T-helper 2 cell treated with Interferon-gamma antibody and Interleukin-4, amounts not matched to agents 5 μg/mL and 100 μg/mL, for 36 hours (primary cell): ENCODE results near the gene DYNC2H1.

Experiments used
- DNase-seq: peaks from one replicate; pipeline ENCODE4 v3.0.0; 2021; ENCODE audit warnings: low spot score
- H3K27ac Mint-ChIP-seq: one replicate; pipeline ENCODE4 v1.8.0; 2021; ENCODE audit warnings: mild to moderate bottlenecking, mixed read lengths
- H3K27me3 Mint-ChIP-seq: one replicate; pipeline ENCODE4 v1.8.0; 2021; ENCODE audit warnings: low read depth, mixed read lengths
- H3K36me3 Mint-ChIP-seq: one replicate; pipeline ENCODE4 v1.8.0; 2021; ENCODE audit warnings: low read depth, mixed read lengths
- H3K4me1 Mint-ChIP-seq: one replicate; pipeline ENCODE4 v1.8.0; 2021; ENCODE audit warnings: low read depth, mixed read lengths
- H3K4me3 Mint-ChIP-seq: one replicate; pipeline ENCODE4 v1.8.0; 2022; ENCODE audit warnings: mild to moderate bottlenecking, moderate library complexity, mixed read lengths
- H3K9me3 Mint-ChIP-seq: one replicate; pipeline ENCODE4 v1.8.0; 2021; ENCODE audit warnings: mixed read lengths

DYNC2H1 gene

GRCh38 chr11:103175461-103176129 is 66.4 kb downstream of the DYNC2H1 start:
- no peaks in the 10 kb centered on the region for H3K9me3 Mint-ChIP-seq
- no peak overlapping the region for H3K27ac Mint-ChIP-seq
- H3K27me3 Mint-ChIP-seq, result no peaks in the 10 kb centered on the region
- H3K36me3 Mint-ChIP-seq, result no peaks in the 10 kb centered on the region
- no peak overlapping the region for H3K4me3 Mint-ChIP-seq
- H3K4me1 Mint-ChIP-seq, result no peaks in the 10 kb centered on the region
- no peak for DNase-seq

- no peaks in the 10 kb centered on the region for H3K27me3 Mint-ChIP-seq
- no peaks in the 10 kb centered on the region for H3K36me3 Mint-ChIP-seq
- no peaks in the 10 kb centered on the region for H3K9me3 Mint-ChIP-seq
- no peak for DNase-seq
- no peak overlapping the region for H3K27ac Mint-ChIP-seq
- H3K4me3 Mint-ChIP-seq, result no peak overlapping the region
- peaks cover 9% of the 10 kb centered on the region for H3K4me1 Mint-ChIP-seq
Measured at GRCh38 chr11:103183981-103184611, 74.9 kb downstream of the DYNC2H1 start.

- Mint-ChIP-seq H3K4me1 (no peaks in the 10 kb centered on the region), H3K27me3 (no peaks in the 10 kb centered on the region), H3K4me3 (no peak overlapping the region), H3K9me3 (no peaks in the 10 kb centered on the region), H3K27ac (no peak overlapping the region), H3K36me3 (no peaks in the 10 kb centered on the region)
- DNase-seq, result no peak
Measured at GRCh38 chr11:103202048-103202651, 92.9 kb downstream of the DYNC2H1 start.

- no peaks in the 10 kb centered on the region for H3K27me3 Mint-ChIP-seq
Measured at GRCh38 chr11:103210543-103210942, 101.3 kb downstream of the DYNC2H1 start.

GRCh38 chr11:103215812-103216211 is 106.6 kb downstream of the DYNC2H1 start:
- Mint-ChIP-seq H3K27me3 (no peaks in the 10 kb centered on the region), H3K9me3 (no peaks in the 10 kb centered on the region), H3K36me3 (no peaks in the 10 kb centered on the region), H3K4me3 (no peak overlapping the region), H3K27ac (no peak overlapping the region), H3K4me1 (no peaks in the 10 kb centered on the region)
- DNase-seq, result no peak

More at GRCh38 chr11:103210543-103210942, 101.3 kb downstream of the DYNC2H1 start:
- Mint-ChIP-seq H3K4me3 (no peak overlapping the region), H3K9me3 (no peaks in the 10 kb centered on the region), H3K36me3 (no peaks in the 10 kb centered on the region), H3K4me1 (no peaks in the 10 kb centered on the region), H3K27ac (no peak overlapping the region)
- DNase-seq, result no peak

DNA sequence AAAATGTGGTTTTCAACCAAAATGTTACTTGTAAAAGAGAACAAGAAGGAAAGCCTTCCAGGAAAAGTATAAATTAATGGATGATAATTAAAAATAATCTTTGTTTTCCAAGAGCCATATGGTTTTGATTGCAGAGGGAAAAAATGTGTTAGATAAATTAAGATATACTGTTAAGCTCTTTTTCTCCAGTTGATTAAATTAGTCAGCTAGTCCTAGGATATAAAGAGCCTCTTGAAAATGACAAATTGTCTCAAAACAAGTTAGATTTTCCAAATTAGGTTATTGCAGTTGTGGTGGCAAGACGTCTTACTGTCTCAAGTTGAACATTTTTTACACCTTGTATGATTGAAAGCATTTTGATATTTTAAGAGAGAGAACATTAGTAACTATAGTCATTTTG is 110.9 kb downstream of the DYNC2H1 start:
- Mint-ChIP-seq H3K27ac (no peak overlapping the region), H3K36me3 (no peaks in the 10 kb centered on the region), H3K4me3 (no peak overlapping the region), H3K9me3 (no peaks in the 10 kb centered on the region), H3K27me3 (no peaks in the 10 kb centered on the region), H3K4me1 (no peaks in the 10 kb centered on the region)
- no peak for DNase-seq

- no peak for DNase-seq
- no peaks in the 10 kb centered on the region for H3K36me3 Mint-ChIP-seq
- H3K27me3 Mint-ChIP-seq, result no peaks in the 10 kb centered on the region
- H3K9me3 Mint-ChIP-seq, result no peaks in the 10 kb centered on the region
- no peaks in the 10 kb centered on the region for H3K4me1 Mint-ChIP-seq
- H3K4me3 Mint-ChIP-seq, result no peak overlapping the region
- no peak overlapping the region for H3K27ac Mint-ChIP-seq
Measured at GRCh38 chr11:103222806-103223205, 113.6 kb downstream of the DYNC2H1 start.

DNA sequence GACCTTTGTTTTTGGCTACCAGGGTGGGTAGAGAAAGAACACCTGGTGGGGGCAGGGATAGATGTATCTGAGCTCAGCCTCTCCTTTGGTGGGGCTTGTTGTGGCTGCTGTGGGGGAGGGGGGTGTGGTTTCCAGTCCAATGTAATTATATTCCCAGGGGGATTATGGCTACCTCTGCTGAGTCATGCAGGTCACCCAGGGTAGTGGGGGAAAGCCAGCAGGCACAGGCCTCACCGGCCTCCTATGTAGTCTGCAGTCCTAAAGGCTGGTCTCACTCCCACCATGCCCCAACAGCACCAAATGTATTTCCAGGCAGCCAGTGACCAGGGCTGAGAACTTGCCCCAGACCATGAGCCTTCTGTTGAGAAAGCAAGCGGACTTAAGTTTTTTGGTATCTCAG is 119.6 kb downstream of the DYNC2H1 start:
- no peak for DNase-seq
- H3K27ac Mint-ChIP-seq, result no peak overlapping the region
- no peaks in the 10 kb centered on the region for H3K9me3 Mint-ChIP-seq
- H3K36me3 Mint-ChIP-seq, result no peaks in the 10 kb centered on the region
- no peaks in the 10 kb centered on the region for H3K27me3 Mint-ChIP-seq
- H3K4me3 Mint-ChIP-seq, result no peak overlapping the region
- no peaks in the 10 kb centered on the region for H3K4me1 Mint-ChIP-seq

DNA sequence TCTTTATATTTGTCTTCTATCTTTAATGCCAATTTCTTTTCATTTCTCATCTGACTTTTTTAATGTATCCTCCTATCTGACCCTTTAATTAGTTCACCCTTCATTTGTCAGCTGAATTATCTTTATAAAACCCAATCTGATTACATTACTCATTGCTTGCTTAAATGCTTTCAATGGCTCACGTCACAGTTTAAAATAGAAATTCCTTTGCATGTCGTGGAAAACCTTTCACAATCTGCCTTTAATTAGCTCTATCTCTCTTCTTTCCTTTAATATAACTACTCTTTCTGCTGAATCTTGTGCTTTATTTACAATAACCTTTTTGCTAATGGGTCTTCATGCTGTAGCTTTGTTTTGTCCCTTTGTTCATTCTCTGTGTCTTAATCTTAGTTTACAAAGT is 125.7 kb downstream of the DYNC2H1 start:
- Mint-ChIP-seq H3K9me3 (no peaks in the 10 kb centered on the region), H3K4me1 (no peaks in the 10 kb centered on the region), H3K27ac (no peak overlapping the region), H3K4me3 (no peak overlapping the region), H3K27me3 (no peaks in the 10 kb centered on the region), H3K36me3 (no peaks in the 10 kb centered on the region)
- DNase-seq, result no peak

- Mint-ChIP-seq H3K36me3 (no peaks in the 10 kb centered on the region), H3K27ac (no peak overlapping the region), H3K4me3 (no peak overlapping the region), H3K27me3 (no peaks in the 10 kb centered on the region), H3K9me3 (no peaks in the 10 kb centered on the region), H3K4me1 (no peaks in the 10 kb centered on the region)
- DNase-seq, result no peak
Measured at GRCh38 chr11:103241574-103241973, 132.3 kb downstream of the DYNC2H1 start.

DNA sequence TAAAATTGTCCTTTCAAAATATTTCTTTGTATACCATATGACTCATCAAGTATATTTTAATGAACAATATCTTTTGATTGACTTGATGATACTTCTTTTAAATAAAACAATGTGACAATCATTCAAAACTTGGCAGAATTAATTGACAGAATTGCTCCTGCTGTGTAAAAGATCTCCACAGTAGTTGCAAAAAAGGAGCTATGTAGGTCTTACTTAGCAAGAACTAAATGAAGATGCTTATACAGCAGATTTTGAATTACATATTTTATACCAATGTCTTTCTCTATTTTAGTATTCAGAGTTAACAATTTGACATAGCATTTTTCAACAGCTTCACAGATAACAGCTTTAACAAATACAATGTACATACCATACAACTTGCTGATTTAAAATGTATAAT is 144.9 kb downstream of the DYNC2H1 start:
- Mint-ChIP-seq H3K27ac (no peak overlapping the region), H3K4me1 (no peaks in the 10 kb centered on the region), H3K9me3 (no peaks in the 10 kb centered on the region), H3K27me3 (no peaks in the 10 kb centered on the region), H3K4me3 (no peak overlapping the region), H3K36me3 (no peaks in the 10 kb centered on the region)
- DNase-seq, result no peak

GRCh38 chr11:103257360-103257759 is 148.1 kb downstream of the DYNC2H1 start:
- Mint-ChIP-seq H3K27me3 (no peaks in the 10 kb centered on the region), H3K4me1 (no peaks in the 10 kb centered on the region), H3K4me3 (no peak overlapping the region)

DNA sequence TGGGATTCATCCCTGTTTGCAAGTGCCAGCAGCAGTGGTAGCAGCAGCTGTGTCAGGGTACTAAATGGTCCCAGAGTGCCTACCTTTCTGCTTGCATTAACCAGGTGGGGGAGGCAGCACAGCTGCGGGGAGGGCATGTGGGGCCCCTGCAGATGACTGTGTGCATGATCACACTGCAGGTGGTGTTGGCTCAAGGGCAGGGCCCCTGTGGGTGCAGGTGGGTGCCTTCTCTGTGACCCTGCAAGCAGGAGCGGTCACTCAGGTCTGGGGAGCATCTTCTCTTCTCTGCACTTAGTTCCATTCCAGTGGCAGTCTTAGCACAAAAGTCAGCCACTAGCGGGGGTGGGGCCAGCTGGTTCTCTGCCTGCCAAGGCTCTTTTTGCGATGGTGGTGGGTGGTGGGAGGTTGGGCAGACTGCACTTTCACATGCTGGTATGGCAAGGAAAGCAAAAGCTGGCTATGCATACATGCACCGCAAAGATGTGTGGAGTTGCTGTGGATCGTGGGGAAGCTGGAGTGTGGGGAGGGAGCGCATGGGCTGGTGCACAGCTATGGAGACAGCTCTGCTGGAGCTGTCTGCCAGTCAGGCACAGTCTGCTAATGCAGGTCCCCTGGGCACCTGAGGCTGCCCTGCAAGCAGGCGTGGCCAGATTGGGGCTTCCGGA is 157.1 kb downstream of the DYNC2H1 start:
- H3K27me3 Mint-ChIP-seq, result no peaks in the 10 kb centered on the region
- H3K4me3 Mint-ChIP-seq, result no peak overlapping the region
- no peaks in the 10 kb centered on the region for H3K36me3 Mint-ChIP-seq
- no peak for DNase-seq
- H3K27ac Mint-ChIP-seq, result no peak overlapping the region
- no peaks in the 10 kb centered on the region for H3K9me3 Mint-ChIP-seq
- no peaks in the 10 kb centered on the region for H3K4me1 Mint-ChIP-seq

More at GRCh38 chr11:103257360-103257759, 148.1 kb downstream of the DYNC2H1 start:
- Mint-ChIP-seq H3K36me3 (no peaks in the 10 kb centered on the region), H3K9me3 (no peaks in the 10 kb centered on the region), H3K27ac (no peak overlapping the region)
- no peak for DNase-seq

GRCh38 chr11:103272876-103273275 is 163.7 kb downstream of the DYNC2H1 start:
- H3K27me3 Mint-ChIP-seq, result no peaks in the 10 kb centered on the region
- H3K9me3 Mint-ChIP-seq, result no peaks in the 10 kb centered on the region
- H3K4me3 Mint-ChIP-seq, result no peak overlapping the region
- H3K27ac Mint-ChIP-seq, result no peak overlapping the region
- no peaks in the 10 kb centered on the region for H3K36me3 Mint-ChIP-seq
- H3K4me1 Mint-ChIP-seq, result no peaks in the 10 kb centered on the region
- no peak for DNase-seq
